ENCODE data around the gene TMSB10. TPM values are rescaled to one million over a fixed set of nuclear protein-coding genes. Genes with fewer than 3 reads are reported as not detected.

The TMSB10 gene
- total RNA-seq, 1 experiment from 2014 or later = 869 TPM

GRCh38 chr2:84855731-84856130, 49.7 kb upstream of the TMSB10 start:
- Mint-ChIP-seq H3K27ac (no peak overlapping the region), H3K4me1 (peaks cover 23% of the 10 kb centered on the region), H3K4me3 (peak overlapping the region; percentile 23; the same call in 1 of the 2 replicates), H3K9me3 (peaks cover 20% of the 10 kb centered on the region), H3K27me3 (ENCODE audit: low read depth) (peaks cover 56% of the 10 kb centered on the region), H3K36me3 (peaks cover 9% of the 10 kb centered on the region)
- peak; percentile 80 for ATAC-seq
- peak; percentile 25; the same call in 1 of the 2 replicates for TF ChIP-seq ZNF423 (CRISPR knock-in tag; IDR thresholded peaks at IDR 0.05)
- TF ChIP-seq NFE2L1 (CRISPR knock-in tag; IDR thresholded peaks at IDR 0.05) = no peak
- ChIA-PET POLR2A (interaction anchor here (0.6 to 0.7 kb wide), 2 partner anchors 110 to 219 kb away, joined by 3 read pairs; no protein-coding TSS in a partner anchor), CTCF (interaction anchor here (1.1 to 2.0 kb wide), 3 partner anchors 26 to 114 kb away, joined by 4 to 7 read pairs (median 7); no protein-coding TSS in a partner anchor)
- peak; percentile 76 for DNase-seq (ENCODE audit: low spot score)

- ChIA-PET POLR2A (interaction anchor here (0.6 kb wide), 1 partner anchor 482 kb away, joined by 5 read pairs; no protein-coding TSS in a partner anchor), CTCF (interaction anchor here (1.9 to 2.5 kb wide), 3 partner anchors 25 to 201 kb away, joined by 7 to 22 read pairs (median 7); no protein-coding TSS in a partner anchor)
- H3K27ac Mint-ChIP-seq = no peak overlapping the region
These were observed 48.7 kb upstream of the TMSB10 start for GRCh38 chr2:84856787-84857186.

More at GRCh38 chr2:84856787-84857186, 48.7 kb upstream of the TMSB10 start:
- peaks cover 56% of the 10 kb centered on the region for H3K27me3 Mint-ChIP-seq (ENCODE audit: low read depth)
- no peak overlapping the region for H3K4me3 Mint-ChIP-seq
- no peak for DNase-seq (ENCODE audit: low spot score)
- no peak for TF ChIP-seq KAT7 (CRISPR knock-in tag; IDR thresholded peaks at IDR 0.05; ENCODE audit: borderline replicate concordance)
- TF ChIP-seq ZNF232 (CRISPR knock-in tag; IDR thresholded peaks at IDR 0.05) = no peak
- no peak for TF ChIP-seq MYBL2 (CRISPR knock-in tag; IDR thresholded peaks at IDR 0.05)
- no peak for TF ChIP-seq ARID4B (CRISPR knock-in tag; IDR thresholded peaks at IDR 0.05; ENCODE audit: borderline replicate concordance)
- no peak for TF ChIP-seq CREB1 (CRISPR knock-in tag; IDR thresholded peaks at IDR 0.05)
- no peak for TF ChIP-seq ZBTB21 (CRISPR knock-in tag; IDR thresholded peaks at IDR 0.05; ENCODE audit: borderline replicate concordance)
- TF ChIP-seq ZNF512 (CRISPR knock-in tag; IDR thresholded peaks at IDR 0.05; ENCODE audit: borderline replicate concordance) = no peak
- TF ChIP-seq ZNF281 (CRISPR knock-in tag; IDR thresholded peaks at IDR 0.05) = no peak
- TF ChIP-seq PRDM15 (CRISPR knock-in tag; IDR thresholded peaks at IDR 0.05) = no peak
- TF ChIP-seq NFE2L1 (CRISPR knock-in tag; IDR thresholded peaks at IDR 0.05) = no peak
- no peak for TF ChIP-seq JAZF1 (CRISPR knock-in tag; IDR thresholded peaks at IDR 0.05)
- TF ChIP-seq NR3C1 (CRISPR knock-in tag; conservative IDR thresholded peaks at IDR 0.05; ENCODE audit: low read depth) = no peak
- ATAC-seq = no peak
- H3K9me3 Mint-ChIP-seq = peaks cover 16% of the 10 kb centered on the region
- peaks cover 30% of the 10 kb centered on the region for H3K4me1 Mint-ChIP-seq
- H3K36me3 Mint-ChIP-seq = peaks cover 9% of the 10 kb centered on the region
